ENCODE results near the gene ANGEL1.
A peak's percentile ranks its signal among the peaks of the same experiment; 100 is the strongest.

Gene ANGEL1

DNA sequence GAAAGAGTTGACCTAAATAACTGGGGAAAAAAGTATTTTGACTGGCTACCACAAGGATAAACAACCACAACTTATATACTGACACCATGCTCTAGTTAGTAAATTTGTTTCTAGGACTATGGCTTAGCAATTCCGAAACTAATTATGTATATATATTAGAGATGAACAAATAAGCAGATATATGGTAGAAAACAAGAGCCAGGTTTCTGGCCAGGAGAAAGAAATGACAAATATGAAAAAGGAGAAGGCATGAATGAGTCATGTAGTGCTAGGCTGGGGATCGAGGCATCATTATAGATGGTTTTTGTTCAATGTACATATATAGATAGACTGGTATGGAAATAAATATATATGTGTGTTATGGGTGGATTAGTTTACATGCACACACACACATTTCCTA, 8.0 kb upstream of the ANGEL1 start:
- DNase-seq = no peak

DNA sequence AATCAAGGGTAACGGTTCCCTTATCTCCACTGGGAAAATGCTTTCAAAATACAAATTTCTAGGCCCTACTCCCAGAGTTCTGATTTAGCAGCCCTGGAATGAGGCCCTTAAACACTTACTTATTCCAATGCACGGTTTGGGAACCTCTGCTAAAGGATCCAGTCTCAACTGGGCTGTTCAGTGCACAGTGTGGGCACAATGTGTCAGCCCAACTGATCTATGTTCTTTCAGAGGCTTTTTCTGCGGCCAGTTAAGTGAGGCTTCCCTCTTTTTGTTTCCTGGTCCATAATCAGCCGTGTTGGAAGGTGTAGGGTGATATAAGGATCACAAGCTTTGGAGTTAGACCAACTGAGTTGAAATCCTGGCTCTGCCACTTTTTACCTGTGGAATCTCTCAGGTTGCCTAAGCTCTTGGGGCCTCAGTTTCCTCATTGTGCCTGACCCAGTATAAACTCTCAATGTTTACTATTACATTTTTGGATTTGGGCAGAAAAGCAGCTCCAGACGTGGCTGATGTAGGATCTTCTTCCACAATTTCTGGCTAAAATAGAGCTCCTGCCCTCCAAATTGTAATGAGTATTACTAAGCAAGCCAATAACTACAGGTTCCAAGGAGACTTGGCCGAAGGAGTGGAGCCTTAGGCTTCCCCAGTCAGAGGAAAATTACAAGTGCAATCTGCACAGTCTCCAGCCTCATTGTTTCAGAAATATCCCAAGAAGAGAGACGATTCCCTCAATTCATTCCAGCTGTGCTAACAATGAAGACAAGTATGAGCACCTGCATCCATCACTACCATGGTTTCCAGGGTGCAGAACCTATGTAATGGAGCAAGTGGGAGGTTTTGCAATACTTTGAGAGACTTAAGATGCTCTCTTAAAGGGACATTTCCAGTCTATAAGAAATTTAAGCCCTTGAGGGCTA, 2.3 kb upstream of the ANGEL1 start:
- DNase-seq = no peak

DNA sequence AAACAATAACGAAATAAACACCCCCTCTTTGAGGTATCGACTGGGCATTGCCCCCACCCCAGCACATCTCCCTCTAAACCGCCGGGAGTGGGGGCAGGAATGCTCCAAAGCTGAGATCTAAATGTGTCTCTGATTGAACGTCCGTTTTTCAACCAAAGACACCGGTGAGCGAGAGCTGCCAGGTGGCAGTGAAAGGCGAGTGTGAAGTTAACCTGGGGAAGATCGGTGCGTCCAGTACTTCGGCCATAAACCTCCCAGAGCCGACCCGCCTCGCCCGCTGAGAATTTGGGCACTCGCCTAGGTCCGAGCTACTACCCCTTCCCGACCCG, 625 bp downstream of the ANGEL1 start:
- DNase-seq = no peak

DNA sequence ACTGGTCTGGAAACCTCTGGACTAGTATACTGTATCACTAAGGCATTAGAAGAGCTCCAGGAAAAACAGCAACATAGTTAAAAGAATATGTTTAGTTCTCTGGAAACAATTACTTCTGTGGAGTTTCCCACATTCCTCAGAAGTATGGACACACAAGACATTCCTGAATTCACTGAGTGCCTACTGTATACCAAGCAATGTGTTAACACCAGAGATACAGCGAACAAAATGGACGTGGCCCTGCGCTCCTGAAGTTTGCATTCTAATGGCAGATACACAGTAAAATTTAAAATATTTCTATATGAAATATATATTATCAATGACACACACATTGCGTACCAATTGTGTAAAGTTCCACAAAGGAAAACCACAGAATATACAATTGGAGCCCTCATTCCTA, 1.1 kb downstream of the ANGEL1 start:
- DNase-seq = no peak

- DNase-seq = peak; percentile 79
These were observed 1.7 kb downstream of the ANGEL1 start for GRCh38 chr14:76810953-76811400.

DNA sequence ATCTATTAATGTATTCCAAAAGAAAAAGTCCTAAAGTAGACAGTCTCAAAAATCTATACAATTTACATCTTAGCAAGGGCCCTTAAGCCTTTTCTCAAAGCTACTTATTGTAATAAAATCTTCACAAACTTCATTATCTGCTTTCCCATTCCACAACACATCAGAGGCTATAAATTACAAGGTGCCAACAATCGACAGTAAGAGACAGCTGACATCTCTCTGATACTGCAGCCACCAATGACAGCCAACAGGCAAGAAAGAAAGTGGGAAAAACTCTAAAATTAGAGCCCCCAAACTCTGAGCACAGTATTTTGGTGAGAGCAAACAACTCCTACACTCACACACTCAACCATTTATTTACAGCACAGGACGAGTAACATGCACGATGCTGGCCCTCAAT, 2.2 kb downstream of the ANGEL1 start:
- no peak for DNase-seq

DNA sequence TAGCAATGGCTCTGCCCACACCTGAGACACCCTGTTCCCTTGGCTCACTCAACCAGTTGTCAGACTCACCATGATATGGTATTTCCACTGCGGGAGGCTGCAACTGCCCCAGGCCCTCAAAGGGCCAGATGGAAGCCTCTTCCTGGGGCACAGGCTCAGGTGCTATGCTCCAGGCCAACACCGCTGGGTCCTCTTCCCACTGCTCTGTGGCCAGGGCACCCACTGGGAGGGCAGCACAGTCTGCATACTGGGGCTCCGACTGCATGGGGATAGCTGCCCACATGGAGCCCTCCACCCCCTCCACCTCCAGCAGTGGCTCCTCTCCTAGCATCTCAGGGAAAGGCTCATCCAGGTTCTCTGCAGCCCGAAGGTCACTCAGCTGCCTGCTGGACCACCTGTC, 3.7 kb downstream of the ANGEL1 start:
- no peak for DNase-seq

GRCh38 chr14:76808011-76808410, 4.7 kb downstream of the ANGEL1 start:
- peak; percentile 35 for DNase-seq

DNA sequence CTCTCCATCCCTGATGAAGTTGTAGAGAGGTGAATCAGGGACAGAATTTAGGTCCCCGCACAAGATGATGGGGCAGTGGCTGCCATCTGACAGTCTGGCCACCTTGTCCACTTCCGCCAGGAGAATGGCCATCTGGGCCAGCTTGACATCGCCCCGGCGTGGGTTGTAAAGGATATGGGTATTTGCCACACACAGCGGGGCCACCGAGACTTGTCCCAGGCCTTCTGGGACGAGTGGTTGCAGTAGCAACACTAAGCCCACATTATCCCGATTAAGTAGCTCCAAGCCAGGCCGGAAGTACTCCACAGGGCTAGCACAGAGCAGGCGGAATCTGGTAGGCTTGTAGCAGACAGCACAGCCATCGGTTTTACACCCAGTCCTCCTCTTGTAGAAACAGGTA, 6.2 kb downstream of the ANGEL1 start:
- no peak for DNase-seq

DNA sequence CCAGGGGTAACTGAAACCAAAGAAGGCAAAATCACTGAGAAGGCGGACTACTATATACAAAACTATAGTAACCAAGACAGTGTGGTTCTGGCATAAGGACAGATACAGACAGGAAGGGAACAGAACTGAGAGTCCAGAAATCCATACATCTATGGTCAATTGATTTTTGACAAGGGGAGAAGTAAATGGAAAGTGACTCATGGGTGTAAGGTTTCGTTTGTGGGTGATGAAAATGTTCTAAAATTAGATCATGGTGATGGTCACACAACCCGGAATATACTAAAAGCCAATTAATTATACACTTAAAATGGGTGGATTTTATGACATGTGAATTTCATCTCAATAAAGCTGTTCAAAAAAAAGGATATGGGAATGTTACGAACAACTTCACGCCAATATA, 18.7 kb downstream of the ANGEL1 start:
- DNase-seq = peak; percentile 27

- no peak for DNase-seq
These were observed 19.4 kb downstream of the ANGEL1 start for GRCh38 chr14:76793324-76793723.

DNA sequence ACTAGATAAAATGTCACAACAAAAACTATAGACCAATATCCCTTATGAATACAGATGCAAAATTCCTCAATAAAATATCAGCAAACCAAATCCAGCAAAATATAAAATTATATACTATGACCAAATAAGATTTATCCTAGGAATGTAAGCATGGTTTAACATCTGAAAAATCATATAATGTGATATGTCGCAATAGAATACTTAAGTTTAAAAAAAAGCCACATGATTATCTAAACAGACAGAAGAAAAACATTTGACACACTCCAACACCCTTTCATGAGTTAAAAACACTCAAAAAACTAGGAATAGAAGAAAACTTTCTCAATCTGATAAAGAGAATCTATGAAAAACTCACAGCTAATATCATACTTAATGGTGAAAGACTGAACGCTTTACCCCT, 20.3 kb downstream of the ANGEL1 start:
- DNase-seq = no peak

GRCh38 chr14:76786601-76787000, 26.1 kb downstream of the ANGEL1 start:
- no peak for DNase-seq

DNA sequence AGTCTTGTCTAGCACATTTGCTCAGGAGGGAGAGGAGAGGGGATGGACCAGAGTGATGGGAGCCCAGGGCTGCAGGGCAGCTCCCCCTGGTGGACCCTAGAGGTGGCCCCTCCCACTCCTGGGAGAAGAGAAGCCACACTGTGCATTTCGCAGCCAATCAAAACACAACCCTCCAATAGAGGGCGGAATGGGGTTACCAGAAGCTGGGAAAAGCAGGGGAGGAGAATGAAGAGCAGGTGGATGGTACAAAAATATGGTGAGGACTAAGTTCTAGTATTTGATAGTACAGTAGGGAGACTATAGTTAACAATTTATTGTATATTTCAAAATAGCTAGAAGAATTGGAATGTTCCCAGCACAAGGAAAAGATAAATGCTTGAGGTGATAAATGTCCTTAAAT, 27.8 kb downstream of the ANGEL1 start:
- peak; percentile 85 for DNase-seq

DNA sequence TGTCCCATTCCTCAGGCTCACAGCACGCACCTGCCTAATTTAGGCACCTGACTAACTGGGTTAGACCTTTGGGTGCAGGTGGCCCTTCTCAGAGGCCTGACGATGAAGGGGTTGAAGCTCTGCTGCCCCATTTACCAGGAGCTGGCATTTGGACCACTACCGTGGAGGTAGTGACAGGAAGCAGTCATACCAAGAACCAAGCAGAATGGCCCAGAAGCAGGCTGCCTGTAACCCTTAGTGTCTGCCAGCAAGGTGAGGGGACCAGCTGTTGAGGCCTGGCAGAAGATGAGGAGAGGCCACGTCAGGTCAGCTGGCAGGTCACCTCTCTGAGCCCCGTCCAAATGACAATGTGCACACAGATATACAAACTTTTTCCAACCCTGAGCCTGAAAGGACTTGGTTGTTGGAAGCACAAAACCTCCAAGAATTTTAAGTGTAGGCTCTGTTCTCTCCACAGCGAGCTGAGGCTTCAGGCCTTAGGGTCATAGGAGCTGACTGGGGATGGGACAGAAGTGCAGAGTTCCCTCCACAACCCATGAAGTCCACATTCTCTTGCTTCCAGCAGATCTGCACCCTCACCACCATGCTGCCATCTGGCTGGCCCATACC, 28.3 kb downstream of the ANGEL1 start:
- no peak for DNase-seq

GRCh38 chr14:76782885-76783566, 29.7 kb downstream of the ANGEL1 start:
- peak; percentile 78 for DNase-seq

DNA sequence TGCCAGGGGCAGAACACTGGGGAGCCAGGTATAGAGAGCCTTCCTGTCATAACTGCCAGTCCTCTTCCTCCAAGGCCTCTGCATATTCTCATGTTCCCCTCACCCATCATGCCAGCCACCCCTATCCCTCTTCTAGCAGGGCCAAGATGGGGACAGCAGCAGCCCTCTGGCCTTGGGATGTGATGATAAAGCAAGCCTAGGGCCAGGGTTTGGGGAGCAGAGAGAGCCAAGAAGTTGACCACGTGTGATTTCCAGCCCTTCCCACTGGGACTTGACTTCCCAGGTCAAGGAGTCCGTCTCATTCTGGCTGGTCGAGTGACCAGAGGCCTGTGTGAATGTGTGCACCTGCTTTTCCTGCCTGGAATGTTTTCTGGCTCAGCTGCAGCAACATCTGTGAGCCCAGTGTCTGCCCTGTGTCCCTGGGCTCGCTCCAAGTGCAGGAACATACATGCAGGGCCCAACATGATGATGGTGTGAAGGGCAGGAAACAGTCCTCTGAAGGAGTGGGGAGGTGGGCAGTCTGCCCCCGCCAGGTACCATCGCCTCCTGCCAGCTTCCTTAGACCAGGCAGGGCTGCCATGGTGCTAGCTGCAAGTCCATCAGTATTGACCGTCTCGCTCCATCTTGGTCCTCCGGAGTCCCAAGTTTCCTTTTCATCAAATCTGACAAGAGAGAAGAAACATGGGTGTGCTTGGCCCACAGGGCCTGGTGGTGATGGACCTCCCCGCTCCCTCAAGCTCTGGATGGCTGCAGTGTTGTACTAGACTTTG, 30.4 kb downstream of the ANGEL1 start:
- DNase-seq = no peak

- no peak for DNase-seq
These were observed 31.0 kb downstream of the ANGEL1 start for GRCh38 chr14:76781648-76782051.

GRCh38 chr14:76780875-76781647, 31.6 kb downstream of the ANGEL1 start:
- DNase-seq = no peak

- DNase-seq = no peak
These were observed 32.3 kb downstream of the ANGEL1 start for GRCh38 chr14:76780360-76780759.

DNA sequence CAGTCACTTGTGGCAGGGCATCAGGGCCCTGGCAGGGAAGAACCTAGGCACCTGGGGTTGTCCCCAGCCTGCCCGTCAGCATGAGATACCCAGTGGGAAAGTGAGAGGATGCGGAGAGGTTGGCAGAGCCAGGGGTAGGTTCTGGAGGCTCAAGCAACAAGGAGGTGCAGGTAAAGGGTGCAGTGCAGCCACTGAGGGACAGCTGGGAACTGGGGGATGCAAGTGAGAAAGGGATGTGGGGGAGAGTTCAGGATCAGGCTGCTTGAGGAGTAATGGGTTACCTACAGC, 32.7 kb downstream of the ANGEL1 start:
- no peak for DNase-seq

DNA sequence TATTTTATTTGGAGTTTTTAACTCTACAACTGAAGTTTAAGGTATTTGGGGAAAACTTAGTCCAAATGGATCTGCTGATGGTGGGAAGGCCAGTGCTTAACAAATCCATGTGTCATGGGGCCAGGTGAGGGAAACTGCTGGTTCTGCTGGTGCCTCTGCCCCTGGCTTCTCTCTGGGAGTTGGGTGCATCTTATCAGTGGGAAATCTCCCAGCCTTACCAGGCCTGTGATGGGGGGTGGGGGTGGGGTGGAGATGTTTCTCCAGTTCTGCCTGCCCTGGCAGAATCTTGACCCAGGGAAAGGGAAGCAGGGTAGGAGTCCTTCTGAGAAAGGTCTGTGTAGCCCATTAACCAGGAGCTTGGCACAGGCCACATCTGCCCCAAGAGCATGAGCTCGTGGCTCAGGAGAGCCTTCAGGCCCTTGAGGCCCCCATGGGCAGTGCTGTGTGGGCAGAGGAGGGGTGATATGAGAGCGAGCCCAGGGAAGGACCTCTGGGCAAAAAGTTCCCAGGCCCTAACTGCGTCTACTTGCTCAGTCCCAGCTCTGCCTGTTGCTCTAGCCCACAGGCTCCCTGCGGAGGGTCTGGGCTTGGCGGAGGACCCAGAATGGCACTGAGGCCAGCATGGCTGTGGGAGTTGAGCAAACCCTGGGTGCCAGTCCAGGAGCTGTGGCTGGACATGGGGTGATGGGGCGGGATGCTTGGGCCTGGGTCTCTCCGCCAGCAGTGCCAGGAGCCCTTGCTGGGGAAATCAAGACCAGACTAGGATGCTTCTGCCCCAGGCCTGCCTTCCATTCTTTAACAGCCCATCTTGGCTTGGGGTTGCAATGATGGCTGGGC, 33.2 kb downstream of the ANGEL1 start:
- DNase-seq = no peak
